Hepatocyte (in vitro differentiated cells): ENCODE measurements around the gene CDC45. TPM values are rescaled to one million over a fixed set of nuclear protein-coding genes. Genes with fewer than 3 reads are reported as not detected.
"Not testable (repeated sequence)": the region's sequence is repeated elsewhere in the genome, so short reads cannot be mapped to it uniquely, and the experiment has no call there.

Experiments
- DNase-seq: peaks from one replicate; pipeline ENCODE4 v3.0.0-alpha.2; 2016; ENCODE audit warnings: low spot score
- H2AFZ ChIP-seq: fragments of 200-600 bp; sonication (generic); 2 replicates; pipeline ENCODE4 v1.6.0; 2016; ENCODE audit warnings: antibody characterized with exemption, mild to moderate bottlenecking
- H3K27ac ChIP-seq: fragments of 200-600 bp; sonication (generic); 2 replicates; pipeline ENCODE4 v1.5.1; 2016; ENCODE audit warnings: mild to moderate bottlenecking
- H3K27me3 ChIP-seq: fragments of 200-600 bp; sonication (generic); 2 replicates; pipeline ENCODE4 v1.6.1; 2016
- H3K36me3 ChIP-seq: fragments of 200-600 bp; sonication (generic); replicated peaks from 2 replicates; pipeline ENCODE4 v1.5.1; 2016; ENCODE audit warnings: low read depth; ENCODE audit not compliant: insufficient read depth
- H3K4me1 ChIP-seq: fragments of 200-600 bp; sonication (generic); 2 replicates; pipeline ENCODE4 v1.5.1; 2016; ENCODE audit warnings: mild to moderate bottlenecking, moderate library complexity; ENCODE audit not compliant: insufficient read depth
- H3K4me2 ChIP-seq: fragments of 200-600 bp; sonication (generic); 2 replicates; pipeline ENCODE4 v1.6.0; 2016
- H3K4me3 ChIP-seq: fragments of 200-600 bp; sonication (generic); 2 replicates; pipeline ENCODE4 v1.5.1; 2016; ENCODE audit warnings: mild to moderate bottlenecking
- H3K79me2 ChIP-seq: fragments of 200-600 bp; sonication (generic); 2 replicates; pipeline ENCODE4 v1.6.0; 2017; ENCODE audit warnings: mild to moderate bottlenecking
- H3K9me2 ChIP-seq: fragments of 200-600 bp; sonication (generic); replicated peaks from 2 replicates; pipeline ENCODE4 v1.6.0; 2017; ENCODE audit warnings: mild to moderate bottlenecking; ENCODE audit not compliant: insufficient read depth
- H3K9me3 ChIP-seq: fragments of 200-600 bp; sonication (generic); 2 replicates; pipeline ENCODE4 v1.5.1; 2016; ENCODE audit warnings: low read depth, mild to moderate bottlenecking
- H4K20me1 ChIP-seq: fragments of 200-600 bp; sonication (generic); 2 replicates; pipeline ENCODE4 v1.6.0; 2016; ENCODE audit warnings: mild to moderate bottlenecking; ENCODE audit not compliant: insufficient read depth, poor library complexity, severe bottlenecking
- CTCF ChIP-seq: fragments of 200-600 bp; sonication (generic); IDR thresholded peaks from 2 replicates; pipeline ENCODE4 v1.5.1; 2016; ENCODE audit warnings: antibody characterized with exemption, mild to moderate bottlenecking; ENCODE audit not compliant: poor library complexity
- EZH2 ChIP-seq: fragments of 200-600 bp; sonication (generic); IDR thresholded peaks from 2 replicates; pipeline ENCODE4 v1.6.1; 2016; ENCODE audit warnings: antibody characterized with exemption, mild to moderate bottlenecking, borderline replicate concordance
- EZH2phosphoT487 ChIP-seq: fragments of 200-600 bp; sonication (generic); IDR thresholded peaks from one replicate; pipeline ENCODE4 v1.6.1; 2018; ENCODE audit warnings: antibody characterized with exemption, mild to moderate bottlenecking, low read depth, moderate library complexity; ENCODE audit not compliant: unreplicated experiment, severe bottlenecking
- WGBS: methylation state at CpG from one replicate; pipeline ENCODE4 v1.1.6; 2016; ENCODE audit warnings: low lambda C conversion rate; ENCODE audit errors: missing lambda C conversion rate; 5-methylcytosine and 5-hydroxymethylcytosine counted together
- polyA plus RNA-seq: library from polyadenylated mRNA; unstranded; fragments of >200 nt; fragmentation: Nextera tagmentation; extraction: Ambion mirVana; gene quantifications from 2 replicates; pipeline ENCODE4 v1.2.1, GENCODE V29; 2016
- total RNA-seq: library from RNA; depleted of rRNA; stranded (reverse); fragments of >200 nt; gene quantifications from 2 replicates; pipeline ENCODE4 v1.2.3, GENCODE V29; 2014

The CDC45 gene
- total and polyA plus RNA-seq, 2 experiments from 2014 or later: 3.5 to 6.5 TPM

GRCh38 chr22:19527321-19527721 lies 47.6 kb downstream of the CDC45 start:
- Histone ChIP-seq H3K27ac (no peak overlapping the region), H3K79me2 (no peaks in the 10 kb centered on the region), H4K20me1 (no peaks in the 10 kb centered on the region), H3K27me3 (peaks cover 51% of the 10 kb centered on the region), H3K36me3 (no peaks in the 10 kb centered on the region), H3K4me1 (peaks cover 13% of the 10 kb centered on the region), H3K4me2 (no peak overlapping the region), H3K9me2 (no peaks in the 10 kb centered on the region), H3K9me3 (no peaks in the 10 kb centered on the region), H2AFZ (no peak overlapping the region), H3K4me3 (no peak overlapping the region)
- no peak for DNase-seq
- TF ChIP-seq EZH2 (no peak), CTCF (no peak), EZH2phosphoT487 (no peak)
- WGBS: 81% methylated on average over 5 of the region's 5 CpGs

GRCh38 chr22:19527861-19528417 lies 48.2 kb downstream of the CDC45 start:
- Histone ChIP-seq H3K4me1 (peaks cover 13% of the 10 kb centered on the region), H3K9me3 (no peaks in the 10 kb centered on the region), H3K4me3 (no peak overlapping the region), H3K36me3 (no peaks in the 10 kb centered on the region), H4K20me1 (no peaks in the 10 kb centered on the region), H3K27me3 (peaks cover 44% of the 10 kb centered on the region), H3K9me2 (no peaks in the 10 kb centered on the region), H3K4me2 (no peak overlapping the region), H3K79me2 (no peaks in the 10 kb centered on the region), H2AFZ (no peak overlapping the region), H3K27ac (no peak overlapping the region)
- TF ChIP-seq CTCF: no peak
- no peak for TF ChIP-seq EZH2phosphoT487
- no peak for TF ChIP-seq EZH2
- no peak for DNase-seq
- 83% methylated on average over 17 of the region's 17 CpGs for WGBS

- Histone ChIP-seq H3K4me2 (no peak overlapping the region), H4K20me1 (no peaks in the 10 kb centered on the region), H3K27me3 (peaks cover 26% of the 10 kb centered on the region), H3K79me2 (no peaks in the 10 kb centered on the region), H3K9me3 (no peaks in the 10 kb centered on the region), H3K4me1 (no peaks in the 10 kb centered on the region), H3K4me3 (no peak overlapping the region), H2AFZ (no peak overlapping the region), H3K36me3 (no peaks in the 10 kb centered on the region), H3K27ac (no peak overlapping the region), H3K9me2 (no peaks in the 10 kb centered on the region)
- no peak for TF ChIP-seq EZH2
- no peak for TF ChIP-seq EZH2phosphoT487
- no peak for TF ChIP-seq CTCF
- DNase-seq: no peak
- WGBS: 83% methylated on average over 4 of the region's 4 CpGs
These were observed 50.1 kb downstream of the CDC45 start for GRCh38 chr22:19529811-19530210.

- no peak overlapping the region for H3K27ac ChIP-seq
- TF ChIP-seq EZH2: no peak
- TF ChIP-seq EZH2phosphoT487: no peak
- TF ChIP-seq CTCF: no peak
These were observed 51.0 kb downstream of the CDC45 start for GRCh38 chr22:19530751-19531150.

GRCh38 chr22:19531327-19531726 lies 51.6 kb downstream of the CDC45 start:
- not testable (repeated sequence) for H2AFZ ChIP-seq, H3K4me1 ChIP-seq, DNase-seq, H4K20me1 ChIP-seq, H3K36me3 ChIP-seq, H3K9me3 ChIP-seq, H3K4me2 ChIP-seq, H3K27ac ChIP-seq, H3K4me3 ChIP-seq, H3K9me2 ChIP-seq, H3K79me2 ChIP-seq
- H3K27me3 ChIP-seq: peaks cover 11% of the 10 kb centered on the region
- 97% methylated on average over 5 of the region's 6 CpGs for WGBS

More at GRCh38 chr22:19530751-19531150, 51.0 kb downstream of the CDC45 start:
- no peaks in the 10 kb centered on the region for H4K20me1 ChIP-seq
- no peak overlapping the region for H3K4me3 ChIP-seq
- no peaks in the 10 kb centered on the region for H3K9me2 ChIP-seq
- peaks cover 16% of the 10 kb centered on the region for H3K27me3 ChIP-seq
- H3K4me2 ChIP-seq: no peak overlapping the region
- 71% methylated on average over 3 of the region's 3 CpGs for WGBS
- no peaks in the 10 kb centered on the region for H3K79me2 ChIP-seq
- no peaks in the 10 kb centered on the region for H3K9me3 ChIP-seq
- DNase-seq: no peak
- no peaks in the 10 kb centered on the region for H3K36me3 ChIP-seq
- no peak overlapping the region for H2AFZ ChIP-seq
- H3K4me1 ChIP-seq: no peaks in the 10 kb centered on the region
